ENCODE results near the gene CTBP2. TPM values are rescaled to one million over a fixed set of nuclear protein-coding genes. Genes with fewer than 3 reads are reported as not detected.

Gene CTBP2
- total RNA-seq, 1 experiment from 2014 or later = 191 TPM

DNA sequence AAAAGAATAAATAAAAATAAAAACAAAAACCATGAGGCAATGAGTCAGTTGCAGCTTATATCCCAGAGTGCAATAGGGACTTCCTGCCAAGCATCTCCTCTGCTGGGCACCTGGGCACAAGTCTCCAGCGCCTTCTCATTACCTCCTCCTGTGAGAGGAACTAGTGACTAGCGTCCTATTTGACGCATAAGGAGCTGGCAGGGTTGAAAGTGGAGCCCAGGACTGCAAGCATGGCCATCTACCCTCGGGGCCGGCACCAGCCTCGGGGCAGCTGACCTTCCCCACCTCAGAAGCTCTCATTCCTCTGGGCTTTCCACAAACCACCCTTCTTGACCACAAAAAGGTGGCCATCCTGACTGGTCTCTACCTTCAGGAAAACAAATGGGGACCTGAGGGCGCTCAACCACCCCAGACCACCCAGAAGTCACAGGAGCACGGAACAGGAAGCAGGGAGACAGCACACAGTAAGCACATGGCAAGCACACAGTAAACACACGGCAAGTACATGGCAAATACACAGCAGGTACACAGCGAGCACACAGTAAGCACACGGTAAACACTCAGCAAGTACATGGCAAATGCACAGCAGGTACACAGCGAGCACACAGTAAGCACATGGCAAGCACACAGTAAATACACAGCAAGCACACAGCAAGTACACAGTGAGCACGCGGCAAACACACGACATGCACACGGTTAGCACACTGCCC, 19.1 kb downstream of the CTBP2 start:
- no peak for ATAC-seq
- Mint-ChIP-seq H3K36me3 (peaks cover 27% of the 10 kb centered on the region), H3K4me1 (peaks cover 89% of the 10 kb centered on the region), H3K27ac (peak overlapping the region; percentile 91), H3K9me3 (no peaks in the 10 kb centered on the region), H3K27me3 (ENCODE audit: low read depth) (no peaks in the 10 kb centered on the region), H3K4me3 (no peak overlapping the region)
- CTCF ChIA-PET = interaction anchor here (1.6 kb wide), 1 partner anchor 12 kb away, joined by 6 read pairs; no protein-coding TSS in a partner anchor
- TF ChIP-seq CBFB (CRISPR knock-in tag; IDR thresholded peaks at IDR 0.05; ENCODE audit: low read depth) (no peak), ZNF232 (CRISPR knock-in tag; IDR thresholded peaks at IDR 0.05) (no peak), PRRX2 (CRISPR knock-in tag; IDR thresholded peaks at IDR 0.05) (no peak), ZNF121 (CRISPR knock-in tag; IDR thresholded peaks at IDR 0.05) (no peak), ZBTB21 (CRISPR knock-in tag; IDR thresholded peaks at IDR 0.05; ENCODE audit: borderline replicate concordance) (no peak), RELA (CRISPR knock-in tag; IDR thresholded peaks at IDR 0.05; ENCODE audit: borderline replicate concordance) (no peak), NR1H2 (CRISPR knock-in tag; IDR thresholded peaks at IDR 0.05) (no peak), NR3C1 (CRISPR knock-in tag; conservative IDR thresholded peaks at IDR 0.05; ENCODE audit: low read depth) (no peak), SP1 (CRISPR knock-in tag; conservative IDR thresholded peaks at IDR 0.05) (no peak), IRF2 (CRISPR knock-in tag; IDR thresholded peaks at IDR 0.05; ENCODE audit: borderline replicate concordance, low read depth) (no peak)
- TF ChIP-seq, protein P1, sequence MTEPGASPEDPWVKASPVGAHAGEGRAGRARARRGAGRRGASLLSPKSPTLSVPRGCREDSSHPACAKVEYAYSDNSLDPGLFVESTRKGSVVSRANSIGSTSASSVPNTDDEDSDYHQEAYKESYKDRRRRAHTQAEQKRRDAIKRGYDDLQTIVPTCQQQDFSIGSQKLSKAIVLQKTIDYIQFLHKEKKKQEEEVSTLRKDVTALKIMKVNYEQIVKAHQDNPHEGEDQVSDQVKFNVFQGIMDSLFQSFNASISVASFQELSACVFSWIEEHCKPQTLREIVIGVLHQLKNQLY (CRISPR knock-in tag; IDR thresholded peaks at IDR 0.05) = no peak
- TF ChIP-seq, protein P2, sequence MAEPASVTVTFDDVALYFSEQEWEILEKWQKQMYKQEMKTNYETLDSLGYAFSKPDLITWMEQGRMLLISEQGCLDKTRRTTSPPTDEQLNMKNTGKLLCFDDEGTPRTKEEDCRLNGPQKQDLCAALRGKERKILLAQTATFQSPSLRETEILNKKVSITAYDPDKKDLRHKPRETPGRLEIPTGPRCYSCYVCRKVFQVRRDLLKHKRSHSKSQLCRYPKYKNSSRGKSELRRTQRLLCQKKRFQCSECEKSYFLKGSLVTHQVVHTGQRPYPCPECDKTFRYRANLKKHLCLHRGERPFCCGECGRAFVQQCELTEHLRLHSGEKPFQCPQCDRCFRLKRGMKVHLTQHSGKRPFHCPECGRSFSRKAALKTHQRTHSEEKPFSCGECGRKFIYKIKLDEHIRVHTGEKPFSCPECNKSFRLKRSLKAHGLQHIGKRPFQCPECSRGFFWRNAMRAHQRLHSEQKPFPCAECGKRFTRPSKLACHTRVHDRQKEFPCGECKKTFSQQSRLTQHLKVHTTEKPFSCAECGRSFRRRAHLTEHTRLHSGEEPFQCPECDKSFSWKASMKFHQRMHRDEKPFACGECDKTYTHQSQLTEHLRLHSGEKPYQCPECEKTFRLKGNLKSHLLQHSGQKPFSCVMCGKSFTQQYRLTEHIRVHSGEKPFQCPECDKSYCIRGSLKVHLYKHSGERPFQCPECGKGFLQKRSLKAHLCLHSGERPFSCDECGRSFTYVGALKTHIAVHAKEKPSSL (CRISPR knock-in tag; conservative IDR thresholded peaks at IDR 0.05) = no peak
- TF ChIP-seq, protein P3, sequence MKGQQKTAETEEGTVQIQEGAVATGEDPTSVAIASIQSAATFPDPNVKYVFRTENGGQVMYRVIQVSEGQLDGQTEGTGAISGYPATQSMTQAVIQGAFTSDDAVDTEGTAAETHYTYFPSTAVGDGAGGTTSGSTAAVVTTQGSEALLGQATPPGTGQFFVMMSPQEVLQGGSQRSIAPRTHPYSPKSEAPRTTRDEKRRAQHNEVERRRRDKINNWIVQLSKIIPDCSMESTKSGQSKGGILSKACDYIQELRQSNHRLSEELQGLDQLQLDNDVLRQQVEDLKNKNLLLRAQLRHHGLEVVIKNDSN (CRISPR knock-in tag; IDR thresholded peaks at IDR 0.05) = no peak
- TF ChIP-seq, protein P4, sequence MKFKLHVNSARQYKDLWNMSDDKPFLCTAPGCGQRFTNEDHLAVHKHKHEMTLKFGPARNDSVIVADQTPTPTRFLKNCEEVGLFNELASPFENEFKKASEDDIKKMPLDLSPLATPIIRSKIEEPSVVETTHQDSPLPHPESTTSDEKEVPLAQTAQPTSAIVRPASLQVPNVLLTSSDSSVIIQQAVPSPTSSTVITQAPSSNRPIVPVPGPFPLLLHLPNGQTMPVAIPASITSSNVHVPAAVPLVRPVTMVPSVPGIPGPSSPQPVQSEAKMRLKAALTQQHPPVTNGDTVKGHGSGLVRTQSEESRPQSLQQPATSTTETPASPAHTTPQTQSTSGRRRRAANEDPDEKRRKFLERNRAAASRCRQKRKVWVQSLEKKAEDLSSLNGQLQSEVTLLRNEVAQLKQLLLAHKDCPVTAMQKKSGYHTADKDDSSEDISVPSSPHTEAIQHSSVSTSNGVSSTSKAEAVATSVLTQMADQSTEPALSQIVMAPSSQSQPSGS (CRISPR knock-in tag; IDR thresholded peaks at IDR 0.05; ENCODE audit: borderline replicate concordance, low read depth) = no peak
- TF ChIP-seq, protein P5, sequence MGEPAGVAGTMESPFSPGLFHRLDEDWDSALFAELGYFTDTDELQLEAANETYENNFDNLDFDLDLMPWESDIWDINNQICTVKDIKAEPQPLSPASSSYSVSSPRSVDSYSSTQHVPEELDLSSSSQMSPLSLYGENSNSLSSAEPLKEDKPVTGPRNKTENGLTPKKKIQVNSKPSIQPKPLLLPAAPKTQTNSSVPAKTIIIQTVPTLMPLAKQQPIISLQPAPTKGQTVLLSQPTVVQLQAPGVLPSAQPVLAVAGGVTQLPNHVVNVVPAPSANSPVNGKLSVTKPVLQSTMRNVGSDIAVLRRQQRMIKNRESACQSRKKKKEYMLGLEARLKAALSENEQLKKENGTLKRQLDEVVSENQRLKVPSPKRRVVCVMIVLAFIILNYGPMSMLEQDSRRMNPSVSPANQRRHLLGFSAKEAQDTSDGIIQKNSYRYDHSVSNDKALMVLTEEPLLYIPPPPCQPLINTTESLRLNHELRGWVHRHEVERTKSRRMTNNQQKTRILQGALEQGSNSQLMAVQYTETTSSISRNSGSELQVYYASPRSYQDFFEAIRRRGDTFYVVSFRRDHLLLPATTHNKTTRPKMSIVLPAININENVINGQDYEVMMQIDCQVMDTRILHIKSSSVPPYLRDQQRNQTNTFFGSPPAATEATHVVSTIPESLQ (CRISPR knock-in tag; IDR thresholded peaks at IDR 0.05) = no peak
- TF ChIP-seq, protein P6, sequence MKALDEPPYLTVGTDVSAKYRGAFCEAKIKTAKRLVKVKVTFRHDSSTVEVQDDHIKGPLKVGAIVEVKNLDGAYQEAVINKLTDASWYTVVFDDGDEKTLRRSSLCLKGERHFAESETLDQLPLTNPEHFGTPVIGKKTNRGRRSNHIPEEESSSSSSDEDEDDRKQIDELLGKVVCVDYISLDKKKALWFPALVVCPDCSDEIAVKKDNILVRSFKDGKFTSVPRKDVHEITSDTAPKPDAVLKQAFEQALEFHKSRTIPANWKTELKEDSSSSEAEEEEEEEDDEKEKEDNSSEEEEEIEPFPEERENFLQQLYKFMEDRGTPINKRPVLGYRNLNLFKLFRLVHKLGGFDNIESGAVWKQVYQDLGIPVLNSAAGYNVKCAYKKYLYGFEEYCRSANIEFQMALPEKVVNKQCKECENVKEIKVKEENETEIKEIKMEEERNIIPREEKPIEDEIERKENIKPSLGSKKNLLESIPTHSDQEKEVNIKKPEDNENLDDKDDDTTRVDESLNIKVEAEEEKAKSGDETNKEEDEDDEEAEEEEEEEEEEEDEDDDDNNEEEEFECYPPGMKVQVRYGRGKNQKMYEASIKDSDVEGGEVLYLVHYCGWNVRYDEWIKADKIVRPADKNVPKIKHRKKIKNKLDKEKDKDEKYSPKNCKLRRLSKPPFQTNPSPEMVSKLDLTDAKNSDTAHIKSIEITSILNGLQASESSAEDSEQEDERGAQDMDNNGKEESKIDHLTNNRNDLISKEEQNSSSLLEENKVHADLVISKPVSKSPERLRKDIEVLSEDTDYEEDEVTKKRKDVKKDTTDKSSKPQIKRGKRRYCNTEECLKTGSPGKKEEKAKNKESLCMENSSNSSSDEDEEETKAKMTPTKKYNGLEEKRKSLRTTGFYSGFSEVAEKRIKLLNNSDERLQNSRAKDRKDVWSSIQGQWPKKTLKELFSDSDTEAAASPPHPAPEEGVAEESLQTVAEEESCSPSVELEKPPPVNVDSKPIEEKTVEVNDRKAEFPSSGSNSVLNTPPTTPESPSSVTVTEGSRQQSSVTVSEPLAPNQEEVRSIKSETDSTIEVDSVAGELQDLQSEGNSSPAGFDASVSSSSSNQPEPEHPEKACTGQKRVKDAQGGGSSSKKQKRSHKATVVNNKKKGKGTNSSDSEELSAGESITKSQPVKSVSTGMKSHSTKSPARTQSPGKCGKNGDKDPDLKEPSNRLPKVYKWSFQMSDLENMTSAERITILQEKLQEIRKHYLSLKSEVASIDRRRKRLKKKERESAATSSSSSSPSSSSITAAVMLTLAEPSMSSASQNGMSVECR (CRISPR knock-in tag; IDR thresholded peaks at IDR 0.05; ENCODE audit: borderline replicate concordance) = no peak
- TF ChIP-seq, protein P7, sequence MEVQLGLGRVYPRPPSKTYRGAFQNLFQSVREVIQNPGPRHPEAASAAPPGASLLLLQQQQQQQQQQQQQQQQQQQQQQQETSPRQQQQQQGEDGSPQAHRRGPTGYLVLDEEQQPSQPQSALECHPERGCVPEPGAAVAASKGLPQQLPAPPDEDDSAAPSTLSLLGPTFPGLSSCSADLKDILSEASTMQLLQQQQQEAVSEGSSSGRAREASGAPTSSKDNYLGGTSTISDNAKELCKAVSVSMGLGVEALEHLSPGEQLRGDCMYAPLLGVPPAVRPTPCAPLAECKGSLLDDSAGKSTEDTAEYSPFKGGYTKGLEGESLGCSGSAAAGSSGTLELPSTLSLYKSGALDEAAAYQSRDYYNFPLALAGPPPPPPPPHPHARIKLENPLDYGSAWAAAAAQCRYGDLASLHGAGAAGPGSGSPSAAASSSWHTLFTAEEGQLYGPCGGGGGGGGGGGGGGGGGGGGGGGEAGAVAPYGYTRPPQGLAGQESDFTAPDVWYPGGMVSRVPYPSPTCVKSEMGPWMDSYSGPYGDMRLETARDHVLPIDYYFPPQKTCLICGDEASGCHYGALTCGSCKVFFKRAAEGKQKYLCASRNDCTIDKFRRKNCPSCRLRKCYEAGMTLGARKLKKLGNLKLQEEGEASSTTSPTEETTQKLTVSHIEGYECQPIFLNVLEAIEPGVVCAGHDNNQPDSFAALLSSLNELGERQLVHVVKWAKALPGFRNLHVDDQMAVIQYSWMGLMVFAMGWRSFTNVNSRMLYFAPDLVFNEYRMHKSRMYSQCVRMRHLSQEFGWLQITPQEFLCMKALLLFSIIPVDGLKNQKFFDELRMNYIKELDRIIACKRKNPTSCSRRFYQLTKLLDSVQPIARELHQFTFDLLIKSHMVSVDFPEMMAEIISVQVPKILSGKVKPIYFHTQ (CRISPR knock-in tag; IDR thresholded peaks at IDR 0.05) = no peak
- no peak for DNase-seq (ENCODE audit: low spot score)
- POLR2A ChIA-PET = interaction anchor here (0.6 kb wide), 1 partner anchor 500 kb away, joined by 4 read pairs; no protein-coding TSS in a partner anchor

All from WTC11 (cell line).